Forelimb muscle (tissue), 1 donor: ENCODE results near the gene KIAA0513. TPM values are rescaled to one million over a fixed set of nuclear protein-coding genes. Genes with fewer than 3 reads are reported as not detected.

ENCODE experiments used
- DNase-seq: peaks from one replicate; pipeline ENCODE4 v3.0.0-alpha.2; 2013; ENCODE audit warnings: low read depth
- polyA plus RNA-seq: library from polyadenylated mRNA; unstranded; fragments of 120-200 nt; gene quantifications from one replicate; pipeline ENCODE4 v1.2.1, GENCODE V29; 2013; ENCODE audit not compliant: insufficient read length

KIAA0513 gene
- polyA plus RNA-seq, 1 donor = 2.3 TPM

GRCh38 chr16:85088570-85089199 is 61.1 kb downstream of the KIAA0513 start:
- DNase-seq = no peak

GRCh38 chr16:85089525-85089924 is 61.9 kb downstream of the KIAA0513 start:
- DNase-seq = no peak

- no peak for DNase-seq
Measured at GRCh38 chr16:85090181-85090580, 62.6 kb downstream of the KIAA0513 start.

- DNase-seq = no peak
Measured at GRCh38 chr16:85090873-85091521, 63.4 kb downstream of the KIAA0513 start.

- no peak for DNase-seq
Measured at GRCh38 chr16:85091522-85091910, 63.9 kb downstream of the KIAA0513 start.

- DNase-seq = no peak
Measured at GRCh38 chr16:85092309-85092708, 64.7 kb downstream of the KIAA0513 start.

- DNase-seq = no peak
Measured at GRCh38 chr16:85092851-85093250, 65.3 kb downstream of the KIAA0513 start.

- no peak for DNase-seq
Measured at GRCh38 chr16:85093705-85094104, 66.1 kb downstream of the KIAA0513 start.

- DNase-seq = no peak
Measured at GRCh38 chr16:85094176-85094805, 66.7 kb downstream of the KIAA0513 start.

GRCh38 chr16:85094812-85095211 is 67.2 kb downstream of the KIAA0513 start:
- DNase-seq = no peak

- no peak for DNase-seq
Measured at GRCh38 chr16:85096921-85097320, 69.3 kb downstream of the KIAA0513 start.

- no peak for DNase-seq
Measured at GRCh38 chr16:85098565-85098964, 71.0 kb downstream of the KIAA0513 start.

- DNase-seq = no peak
Measured at GRCh38 chr16:85100265-85100664, 72.7 kb downstream of the KIAA0513 start.

GRCh38 chr16:85101956-85102630 is 74.5 kb downstream of the KIAA0513 start:
- no peak for DNase-seq

- no peak for DNase-seq
Measured at GRCh38 chr16:85103114-85104079, 75.8 kb downstream of the KIAA0513 start.

- DNase-seq = no peak
Measured at GRCh38 chr16:85104147-85104546, 76.6 kb downstream of the KIAA0513 start.

GRCh38 chr16:85104821-85105391 is 77.3 kb downstream of the KIAA0513 start:
- no peak for DNase-seq

GRCh38 chr16:85105475-85105874 is 77.9 kb downstream of the KIAA0513 start:
- no peak for DNase-seq

- no peak for DNase-seq
Measured at GRCh38 chr16:85107083-85107482, 79.5 kb downstream of the KIAA0513 start.

- no peak for DNase-seq
Measured at GRCh38 chr16:85107532-85107931, 79.9 kb downstream of the KIAA0513 start.

- no peak for DNase-seq
Measured at GRCh38 chr16:85110105-85110504, 82.5 kb downstream of the KIAA0513 start.
